ENCODE results near the gene PEAK3. TPM values are rescaled to one million over a fixed set of nuclear protein-coding genes. Genes with fewer than 3 reads are reported as not detected.
"Not testable (repeated sequence)": the region's sequence is repeated elsewhere in the genome, so short reads cannot be mapped to it uniquely, and the experiment has no call there.

PEAK3 gene
- total RNA-seq, 2 donors from 2014 or later: 1.5 to 1.9 TPM

DNA sequence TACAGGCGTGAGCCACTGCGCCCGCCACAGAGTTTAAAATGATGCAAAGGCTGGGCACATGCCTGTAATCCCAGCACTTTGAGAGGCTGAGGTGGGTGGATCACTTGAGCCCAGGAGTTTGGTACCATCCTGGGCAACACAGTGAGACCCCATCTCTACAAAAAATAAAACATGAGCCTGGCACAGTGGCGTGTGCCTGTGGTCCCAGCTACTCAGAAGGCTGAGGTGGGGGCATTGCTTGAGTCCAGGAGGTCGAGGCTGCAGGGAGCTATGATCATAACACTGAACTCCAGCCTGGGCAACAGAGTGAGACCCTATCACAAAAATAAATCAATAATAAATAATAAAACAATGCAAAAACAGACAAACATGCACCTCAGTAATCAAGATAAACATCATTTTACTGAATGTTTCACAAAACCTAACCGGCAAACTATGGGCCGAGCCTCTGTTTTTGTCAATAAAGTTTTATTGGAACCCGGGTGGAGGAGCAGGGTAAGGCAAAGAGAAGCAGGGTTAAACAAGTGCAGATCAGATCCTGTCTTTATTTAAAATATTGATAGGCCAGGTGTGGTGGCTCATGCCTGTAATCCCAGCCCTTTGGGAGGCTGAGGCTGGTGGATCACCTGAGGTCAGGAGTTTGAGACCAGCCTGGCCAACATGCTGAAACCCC lies 2.0 kb upstream of the PEAK3 start:
- H3K27ac ChIP-seq: no peak overlapping the region
- H3K27me3 ChIP-seq: no peaks in the 10 kb centered on the region
- H3K4me1 ChIP-seq: peaks cover 0 to 17% of the 10 kb centered on the region in 2 donors
- no peaks in the 10 kb centered on the region for H3K9me3 ChIP-seq
- TF ChIP-seq, protein P1, sequence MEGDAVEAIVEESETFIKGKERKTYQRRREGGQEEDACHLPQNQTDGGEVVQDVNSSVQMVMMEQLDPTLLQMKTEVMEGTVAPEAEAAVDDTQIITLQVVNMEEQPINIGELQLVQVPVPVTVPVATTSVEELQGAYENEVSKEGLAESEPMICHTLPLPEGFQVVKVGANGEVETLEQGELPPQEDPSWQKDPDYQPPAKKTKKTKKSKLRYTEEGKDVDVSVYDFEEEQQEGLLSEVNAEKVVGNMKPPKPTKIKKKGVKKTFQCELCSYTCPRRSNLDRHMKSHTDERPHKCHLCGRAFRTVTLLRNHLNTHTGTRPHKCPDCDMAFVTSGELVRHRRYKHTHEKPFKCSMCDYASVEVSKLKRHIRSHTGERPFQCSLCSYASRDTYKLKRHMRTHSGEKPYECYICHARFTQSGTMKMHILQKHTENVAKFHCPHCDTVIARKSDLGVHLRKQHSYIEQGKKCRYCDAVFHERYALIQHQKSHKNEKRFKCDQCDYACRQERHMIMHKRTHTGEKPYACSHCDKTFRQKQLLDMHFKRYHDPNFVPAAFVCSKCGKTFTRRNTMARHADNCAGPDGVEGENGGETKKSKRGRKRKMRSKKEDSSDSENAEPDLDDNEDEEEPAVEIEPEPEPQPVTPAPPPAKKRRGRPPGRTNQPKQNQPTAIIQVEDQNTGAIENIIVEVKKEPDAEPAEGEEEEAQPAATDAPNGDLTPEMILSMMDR (IDR thresholded peaks at IDR 0.05): no peak
- no peak for DNase-seq (ENCODE audit: low spot score)
- H3K4me3 ChIP-seq: no peak overlapping the region
- H3K36me3 ChIP-seq: no peaks in the 10 kb centered on the region

DNA sequence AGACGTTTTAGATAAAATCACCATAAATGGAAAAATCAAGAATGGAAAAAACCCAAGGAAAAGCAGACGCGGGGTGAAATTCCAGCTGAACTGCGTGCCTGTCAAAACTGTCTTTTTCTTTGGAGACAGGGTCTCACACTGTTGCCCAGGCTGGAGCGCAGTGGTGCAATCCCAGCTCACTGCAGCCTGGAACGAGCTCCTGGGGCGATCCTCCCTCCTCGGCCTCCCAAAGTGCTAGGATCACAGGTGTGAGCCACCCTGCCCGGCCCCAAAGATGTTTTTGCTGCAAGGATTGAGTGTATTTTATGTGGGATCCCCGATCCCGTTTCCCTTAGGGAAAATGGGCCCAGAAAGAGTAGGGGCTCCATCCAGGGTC lies 875 bp upstream of the PEAK3 start:
- TF ChIP-seq, protein P1 (IDR thresholded peaks at IDR 0.05): no peak
- peak overlapping the region in 1 of 2 donors; percentile 46 for H3K27ac ChIP-seq
- DNase-seq (ENCODE audit: low spot score): no peak
- H3K9me3 ChIP-seq: no peaks in the 10 kb centered on the region
- peak overlapping the region in 1 of 2 donors; percentile 45 for H3K4me3 ChIP-seq
- no peaks in the 10 kb centered on the region for H3K27me3 ChIP-seq
- peaks cover 0 to 17% of the 10 kb centered on the region in 2 donors for H3K4me1 ChIP-seq
- no peaks in the 10 kb centered on the region for H3K36me3 ChIP-seq

DNA sequence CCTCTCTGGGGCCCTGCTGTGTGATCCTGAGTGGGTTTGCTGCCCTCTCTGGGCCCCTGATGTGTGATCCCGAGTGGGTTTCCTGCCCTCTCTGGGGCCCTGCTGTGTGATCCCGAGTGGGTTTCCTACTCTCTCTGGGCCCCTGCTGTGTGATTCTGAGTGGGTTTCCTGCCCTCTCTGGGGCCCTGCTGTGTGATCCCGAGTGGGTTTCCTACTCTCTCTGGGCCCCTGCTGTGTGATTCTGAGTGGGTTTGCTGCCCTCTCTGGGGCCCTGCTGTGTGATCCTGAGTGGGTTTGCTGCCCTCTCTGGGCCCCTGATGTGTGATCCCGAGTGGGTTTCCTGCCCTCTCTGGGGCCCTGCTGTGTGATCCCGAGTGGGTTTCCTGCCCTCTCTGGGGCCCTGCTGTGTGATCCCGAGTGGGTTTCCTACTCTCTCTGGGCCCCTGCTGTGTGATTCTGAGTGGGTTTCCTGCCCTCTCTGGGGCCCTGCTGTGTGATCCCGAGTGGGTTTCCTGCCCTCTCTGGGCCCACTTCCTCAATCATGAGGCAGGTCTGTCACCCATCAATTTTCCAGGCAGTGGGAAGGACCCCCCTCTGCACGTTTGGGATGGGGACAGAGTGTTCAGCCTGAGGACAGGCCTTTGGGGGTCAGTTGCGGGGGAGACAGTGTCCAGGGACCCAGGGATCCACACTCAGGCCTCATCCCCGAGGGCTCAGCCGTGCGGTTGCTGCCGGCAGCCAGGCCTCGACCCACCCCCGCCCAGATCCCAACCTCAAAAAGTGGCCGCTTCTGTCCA lies 512 bp downstream of the PEAK3 start:
- Histone ChIP-seq H3K4me3 (peak overlapping the region; percentile 24 to 45), H3K27ac (peak overlapping the region; percentile 33 to 46), H3K4me1 (peaks cover 0 to 18% of the 10 kb centered on the region in 2 donors)
- not testable (repeated sequence) for DNase-seq (ENCODE audit: low spot score); H3K27me3 ChIP-seq; H3K9me3 ChIP-seq; H3K36me3 ChIP-seq

DNA sequence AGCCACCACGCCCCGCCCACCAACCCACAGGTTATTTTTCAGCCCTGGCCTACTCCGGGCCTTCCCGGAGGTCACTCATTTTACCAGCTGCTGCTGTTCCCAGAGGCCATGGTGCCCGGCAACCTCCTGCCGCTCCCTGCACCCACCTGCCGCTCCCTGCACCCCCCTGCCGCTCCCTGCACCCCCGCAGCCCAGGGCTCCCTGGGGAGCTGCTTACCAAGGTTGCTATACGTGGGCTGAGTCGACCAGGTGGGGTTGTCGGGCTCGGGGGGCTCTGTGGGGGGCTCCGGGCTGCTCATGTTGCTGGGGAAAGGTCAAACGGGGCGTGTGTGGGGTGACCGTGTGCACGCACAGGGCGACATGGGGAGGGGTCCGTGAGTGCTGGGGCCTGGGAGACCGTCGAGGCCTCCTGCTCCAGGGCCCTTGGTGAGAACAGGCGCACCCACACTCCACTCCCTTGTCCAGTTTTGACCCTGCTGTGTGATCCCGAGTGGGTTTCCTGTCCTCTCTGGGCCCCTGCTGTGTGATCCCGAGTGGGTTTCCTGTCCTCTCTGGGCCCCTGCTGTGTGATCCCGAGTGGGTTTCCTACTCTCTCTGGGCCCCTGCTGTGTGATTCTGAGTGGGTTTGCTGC lies 1.2 kb downstream of the PEAK3 start:
- TF ChIP-seq, protein P1 (IDR thresholded peaks at IDR 0.05): no peak
- H3K36me3 ChIP-seq: peaks cover 7% of the 10 kb centered on the region
- DNase-seq (ENCODE audit: low spot score): no peak

DNA sequence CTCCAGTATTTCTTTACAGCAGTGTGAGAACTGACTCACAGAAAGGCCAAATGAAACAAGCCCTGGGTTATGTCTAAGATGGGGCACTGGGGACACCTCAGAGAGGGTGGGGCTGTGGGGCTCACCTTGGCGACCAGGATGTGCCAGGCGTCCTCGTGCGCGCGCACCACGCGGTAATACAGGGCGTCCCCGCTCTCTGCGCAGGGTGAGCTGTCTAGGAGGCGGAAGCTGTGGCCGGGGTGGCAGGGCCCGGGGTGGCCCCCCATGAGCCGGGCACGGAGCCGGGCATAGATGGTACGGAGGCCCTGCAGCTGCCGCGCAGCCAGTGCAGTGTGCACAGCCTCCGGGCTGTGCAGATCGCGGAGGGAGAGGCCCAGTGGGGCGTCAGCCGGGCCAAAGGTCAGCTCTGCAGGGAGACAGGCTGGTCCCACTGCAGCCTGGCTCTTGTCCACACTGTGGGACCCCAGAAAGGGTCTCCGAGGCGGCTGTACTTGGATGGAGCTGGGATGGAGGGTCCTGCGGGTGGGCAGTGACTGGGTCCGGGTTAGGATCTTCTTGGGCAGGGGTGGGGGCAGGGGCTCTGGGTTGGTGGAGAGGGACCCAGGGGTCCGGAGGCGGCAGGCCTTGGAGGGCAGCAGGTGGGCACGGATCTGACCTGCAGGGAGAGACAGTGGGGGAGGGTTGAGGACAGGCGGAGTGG lies 3.4 kb downstream of the PEAK3 start:
- no peak overlapping the region for H3K27ac ChIP-seq
- H3K4me1 ChIP-seq: peaks cover 0 to 44% of the 10 kb centered on the region in 2 donors
- TF ChIP-seq, protein P1 (IDR thresholded peaks at IDR 0.05): no peak
- H3K27me3 ChIP-seq: no peaks in the 10 kb centered on the region
- peaks cover 7% of the 10 kb centered on the region for H3K36me3 ChIP-seq
- H3K9me3 ChIP-seq: no peaks in the 10 kb centered on the region
- no peak overlapping the region for H3K4me3 ChIP-seq
- DNase-seq (ENCODE audit: low spot score): no peak

More for the DNA sequence above, 1.2 kb downstream of the PEAK3 start:
- Histone ChIP-seq H3K4me3 (no peak overlapping the region), H3K9me3 (no peaks in the 10 kb centered on the region), H3K4me1 (peaks cover 0 to 25% of the 10 kb centered on the region in 2 donors), H3K27me3 (no peaks in the 10 kb centered on the region), H3K27ac (no peak overlapping the region)

All from right atrium auricular region (tissue), 2 donors.